Brain microvascular endothelial cell (primary cell): Measurements from ENCODE around the gene ZFP64.
A peak's percentile ranks its signal among the peaks of the same experiment; 100 is the strongest.
"Not testable (repeated sequence)": the region's sequence is repeated elsewhere in the genome, so short reads cannot be mapped to it uniquely, and the experiment has no call there.

Experiments used
- DNase-seq: peaks from one replicate; pipeline ENCODE4 v3.0.0-alpha.2; 2020
- H3K27ac ChIP-seq: fragments of 250-450 bp; sonication (Bioruptor Pico); 2 replicates; pipeline ENCODE4 v1.5.1; 2020; ENCODE audit warnings: mild to moderate bottlenecking, moderate library complexity
- H3K27me3 ChIP-seq: fragments of 250-450 bp; sonication (Bioruptor Pico); replicated peaks from 2 replicates; pipeline ENCODE4 v1.5.1; 2020; ENCODE audit warnings: mild to moderate bottlenecking
- H3K36me3 ChIP-seq: fragments of 250-450 bp; sonication (Bioruptor Pico); replicated peaks from 2 replicates; pipeline ENCODE4 v1.5.1; 2020; ENCODE audit warnings: mild to moderate bottlenecking
- H3K4me3 ChIP-seq: 2 replicates; pipeline ENCODE4 v1.5.1; 2011; ENCODE audit warnings: low read depth, mild to moderate bottlenecking, control low read depth, low read length, moderate library complexity
- CTCF ChIP-seq: IDR thresholded peaks from 2 replicates; pipeline ENCODE4 v1.5.1; 2011; ENCODE audit warnings: low read depth, mild to moderate bottlenecking, moderate library complexity, low read length, control low read depth, inconsistent platforms; ENCODE audit errors: missing control alignments
- in situ Hi-C: cut with HindIII; loops from 2 replicates; pipeline ENCODE4 v1.10.0; 2017; ENCODE audit warnings: low sequenced_read_pairs, low pct_ligation_motif_present

Gene ZFP64

GRCh38 chr20:52193886-52194545 is 2.4 kb upstream of the ZFP64 start:
- no peaks in the 10 kb centered on the region for H3K36me3 ChIP-seq
- no peak overlapping the region for H3K4me3 ChIP-seq
- H3K27me3 ChIP-seq, result no peaks in the 10 kb centered on the region
- in situ Hi-C loops, result no loop called here
- H3K27ac ChIP-seq, result no peak overlapping the region
- TF ChIP-seq CTCF, result no peak
- DNase-seq, result no peak

- no peak for TF ChIP-seq CTCF
- Histone ChIP-seq H3K36me3 (no peaks in the 10 kb centered on the region), H3K27me3 (no peaks in the 10 kb centered on the region), H3K27ac (no peak overlapping the region), H3K4me3 (no peak overlapping the region)
- DNase-seq, result no peak
- in situ Hi-C loops, result no loop called here
Measured at GRCh38 chr20:52193133-52193532, 1.6 kb upstream of the ZFP64 start.

DNA sequence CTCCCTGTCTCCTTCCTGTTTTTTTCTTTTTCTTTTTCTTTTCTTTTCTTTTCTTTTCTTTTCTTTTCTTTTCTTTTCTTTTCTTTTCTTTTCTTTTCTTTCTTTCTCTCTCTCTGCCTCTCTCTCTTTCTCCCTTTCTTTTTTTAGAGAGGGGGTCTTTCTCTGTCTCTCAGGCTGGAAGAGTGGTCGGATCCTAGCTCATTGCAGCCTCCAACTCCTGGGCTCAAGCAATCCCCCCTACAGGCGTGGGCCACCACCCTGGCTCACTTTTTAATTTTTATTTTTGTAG is 1.1 kb upstream of the ZFP64 start:
- H3K27me3 ChIP-seq, in situ Hi-C loops, DNase-seq, H3K36me3 ChIP-seq, H3K4me3 ChIP-seq, H3K27ac ChIP-seq: not testable (repeated sequence)

- peak; percentile 36 for TF ChIP-seq CTCF
- in situ Hi-C loops, result no loop called here
- H3K27me3 ChIP-seq, result no peaks in the 10 kb centered on the region
- H3K4me3 ChIP-seq, result peak overlapping the region; percentile 82
- H3K27ac ChIP-seq, result no peak overlapping the region
- no peak for DNase-seq
- H3K36me3 ChIP-seq, result no peaks in the 10 kb centered on the region
Measured at GRCh38 chr20:52191916-52192718, 538 bp upstream of the ZFP64 start.

DNA sequence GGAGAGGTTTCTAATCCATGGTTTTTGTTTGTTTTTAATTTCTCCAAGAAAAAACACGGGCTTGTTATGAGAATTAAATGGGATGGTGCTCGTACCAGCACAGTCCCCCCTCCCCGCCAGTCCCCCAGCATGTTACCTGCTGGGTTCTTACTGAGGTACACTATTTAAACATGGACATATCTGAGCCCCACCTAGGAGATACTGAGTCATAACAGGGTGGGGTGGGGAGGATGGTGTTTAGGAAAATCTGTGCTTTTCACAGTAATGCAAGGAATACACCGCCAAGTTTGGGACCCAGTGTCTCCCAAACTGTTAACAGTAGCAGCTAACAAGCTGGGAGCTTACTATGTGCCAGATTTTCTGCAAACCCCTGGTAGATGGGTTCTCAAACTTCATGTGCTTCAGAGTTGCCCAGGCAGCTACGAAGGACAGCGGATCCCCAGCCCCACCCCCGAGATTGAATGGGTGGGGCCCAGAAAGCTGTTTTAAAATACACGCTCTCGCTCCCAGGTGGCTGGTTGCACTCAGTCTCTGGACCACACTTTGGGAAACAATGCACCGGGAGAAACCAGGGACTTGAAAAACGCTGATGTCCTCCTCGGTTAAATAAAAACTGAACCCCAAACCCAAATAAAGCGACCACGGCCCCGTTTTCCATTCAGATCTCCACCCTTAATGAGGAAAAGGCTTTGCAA is 995 bp downstream of the ZFP64 start:
- no peak for TF ChIP-seq CTCF
- Histone ChIP-seq H3K27me3 (no peaks in the 10 kb centered on the region), H3K36me3 (no peaks in the 10 kb centered on the region), H3K4me3 (peak overlapping the region; percentile 82), H3K27ac (no peak overlapping the region)
- peak; percentile 12 for DNase-seq
- in situ Hi-C loops, result no loop called here

DNA sequence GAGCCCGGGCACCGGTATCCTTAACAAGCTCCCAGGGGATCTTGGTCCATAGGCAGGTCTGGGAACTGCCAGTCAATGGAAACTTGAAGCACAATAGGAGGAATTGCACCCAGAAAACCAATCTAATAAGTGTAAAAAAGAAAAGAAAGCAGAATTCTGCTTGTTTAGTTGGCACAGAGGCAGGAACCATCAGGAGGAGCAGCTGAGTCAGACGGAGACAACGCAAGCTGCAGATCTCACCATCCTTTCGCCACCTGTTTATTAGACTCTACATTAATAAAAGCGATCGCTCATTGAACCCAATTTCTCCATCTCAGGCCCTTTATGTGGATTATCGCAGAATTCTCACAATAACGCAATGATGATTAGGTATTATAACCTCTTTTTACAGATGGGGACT is 9.8 kb downstream of the ZFP64 start:
- no peak for TF ChIP-seq CTCF
- H3K4me3 ChIP-seq, result no peak overlapping the region
- in situ Hi-C loops, result no loop called here
- no peak for DNase-seq
- no peaks in the 10 kb centered on the region for H3K36me3 ChIP-seq
- no peaks in the 10 kb centered on the region for H3K27me3 ChIP-seq
- H3K27ac ChIP-seq, result no peak overlapping the region
